Progenitor cell of endocrine pancreas (in vitro differentiated cells): ENCODE results near the gene PCSK1. TPM values are rescaled to one million over a fixed set of nuclear protein-coding genes. Genes with fewer than 3 reads are reported as not detected.
"Not testable (repeated sequence)": the region's sequence is repeated elsewhere in the genome, so short reads cannot be mapped to it uniquely, and the experiment has no call there.

Experiments
- DNase-seq: peaks from one replicate; pipeline ENCODE4 v3.0.0; 2021; ENCODE audit warnings: low spot score; ENCODE audit not compliant: unreplicated experiment
- H3K27ac Mint-ChIP-seq: 2 replicates; pipeline ENCODE4 v1.8.0; 2021; ENCODE audit warnings: mild to moderate bottlenecking, moderate library complexity, mixed read lengths
- H3K27me3 Mint-ChIP-seq: 2 replicates; pipeline ENCODE4 v1.8.0; 2021; ENCODE audit warnings: mixed read lengths
- H3K36me3 Mint-ChIP-seq: 2 replicates; pipeline ENCODE4 v1.8.0; 2022; ENCODE audit warnings: mixed read lengths; ENCODE audit not compliant: insufficient read depth
- H3K4me1 Mint-ChIP-seq: 2 replicates; pipeline ENCODE4 v1.8.0; 2021; ENCODE audit warnings: low read depth, mixed read lengths
- H3K4me3 Mint-ChIP-seq: 2 replicates; pipeline ENCODE4 v1.8.0; 2021; ENCODE audit warnings: low read depth, mild to moderate bottlenecking, moderate library complexity, mixed read lengths
- H3K9me3 Mint-ChIP-seq: 2 replicates; pipeline ENCODE4 v1.8.0; 2021; ENCODE audit warnings: low read depth, mixed read lengths
- CTCF ChIP-seq: fragments of 200-600 bp; sonication (generic); IDR thresholded peaks from one replicate; pipeline ENCODE4 v1.5.0; 2021; ENCODE audit warnings: antibody characterized with exemption, mild to moderate bottlenecking; ENCODE audit not compliant: unreplicated experiment
- total RNA-seq: library from RNA; stranded (reverse); gene quantifications from 2 replicates; pipeline ENCODE4 v1.2.1, GENCODE V29; 2021

PCSK1 gene
- total RNA-seq, 1 donor from 2014 or later, result 1.9 TPM

- H3K27ac Mint-ChIP-seq, result no peak overlapping the region
- TF ChIP-seq CTCF, result no peak
- no peaks in the 10 kb centered on the region for H3K36me3 Mint-ChIP-seq
- no peaks in the 10 kb centered on the region for H3K9me3 Mint-ChIP-seq
- no peak for DNase-seq
- no peak overlapping the region for H3K4me3 Mint-ChIP-seq
- H3K27me3 Mint-ChIP-seq, result no peaks in the 10 kb centered on the region
- no peaks in the 10 kb centered on the region for H3K4me1 Mint-ChIP-seq
Measured at GRCh38 chr5:96374653-96375052, 58.4 kb downstream of the PCSK1 start.

- no peak overlapping the region for H3K4me3 Mint-ChIP-seq
- no peaks in the 10 kb centered on the region for H3K27me3 Mint-ChIP-seq
- TF ChIP-seq CTCF, result no peak
- DNase-seq, result no peak
- no peaks in the 10 kb centered on the region for H3K9me3 Mint-ChIP-seq
- no peaks in the 10 kb centered on the region for H3K4me1 Mint-ChIP-seq
- no peaks in the 10 kb centered on the region for H3K36me3 Mint-ChIP-seq
- H3K27ac Mint-ChIP-seq, result no peak overlapping the region
Measured at GRCh38 chr5:96373381-96373733, 59.7 kb downstream of the PCSK1 start.

- Mint-ChIP-seq H3K27me3 (no peaks in the 10 kb centered on the region), H3K36me3 (no peaks in the 10 kb centered on the region), H3K4me1 (no peaks in the 10 kb centered on the region), H3K27ac (no peak overlapping the region), H3K9me3 (no peaks in the 10 kb centered on the region), H3K4me3 (no peak overlapping the region)
- no peak for TF ChIP-seq CTCF
- DNase-seq, result no peak
Measured at GRCh38 chr5:96372726-96373380, 60.2 kb downstream of the PCSK1 start.

- no peak for TF ChIP-seq CTCF
- Mint-ChIP-seq H3K36me3 (no peaks in the 10 kb centered on the region), H3K9me3 (no peaks in the 10 kb centered on the region), H3K4me3 (no peak overlapping the region), H3K27ac (no peak overlapping the region), H3K27me3 (no peaks in the 10 kb centered on the region), H3K4me1 (no peaks in the 10 kb centered on the region)
- DNase-seq, result no peak
Measured at GRCh38 chr5:96370976-96371375, 62.1 kb downstream of the PCSK1 start.

GRCh38 chr5:96367337-96367736 lies 65.7 kb downstream of the PCSK1 start:
- not testable (repeated sequence) for H3K4me1 Mint-ChIP-seq, H3K27ac Mint-ChIP-seq, H3K9me3 Mint-ChIP-seq, H3K27me3 Mint-ChIP-seq, H3K36me3 Mint-ChIP-seq, DNase-seq, H3K4me3 Mint-ChIP-seq

GRCh38 chr5:96354237-96354636 lies 78.8 kb downstream of the PCSK1 start:
- H3K27me3 Mint-ChIP-seq, result peaks cover 22% of the 10 kb centered on the region
- no peak for DNase-seq
- TF ChIP-seq CTCF, result no peak
- peaks cover 6% of the 10 kb centered on the region for H3K4me1 Mint-ChIP-seq
- H3K36me3 Mint-ChIP-seq, result peaks cover 2% of the 10 kb centered on the region
- H3K9me3 Mint-ChIP-seq, result peaks cover 18% of the 10 kb centered on the region
- no peak overlapping the region for H3K27ac Mint-ChIP-seq
- no peak overlapping the region for H3K4me3 Mint-ChIP-seq
